ENCODE results near the gene NKAIN2.

Gene NKAIN2

DNA sequence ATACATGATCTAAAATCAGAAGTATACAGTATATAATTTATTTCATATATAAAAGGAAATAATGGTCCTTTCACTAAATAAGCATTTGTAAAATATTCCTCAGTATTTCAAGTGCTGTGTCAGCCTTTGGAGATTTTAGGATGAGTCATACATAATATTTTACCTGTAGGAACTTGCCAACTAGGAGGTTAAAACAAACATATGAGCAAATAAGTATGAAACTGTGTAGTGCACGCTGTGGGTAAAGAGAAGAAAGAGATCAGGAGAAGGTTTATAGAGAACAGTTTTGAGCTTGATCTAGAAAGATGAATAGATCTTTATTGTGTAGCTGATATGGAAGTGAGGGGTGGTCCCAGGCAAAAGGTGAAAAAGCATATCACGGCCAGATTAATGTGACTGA is 988.7 kb downstream of the NKAIN2 start:
- DNase-seq: no peak

- no peak for DNase-seq
Observed at GRCh38 chr6:124793398-124793797, 989.7 kb downstream of the NKAIN2 start.

DNA sequence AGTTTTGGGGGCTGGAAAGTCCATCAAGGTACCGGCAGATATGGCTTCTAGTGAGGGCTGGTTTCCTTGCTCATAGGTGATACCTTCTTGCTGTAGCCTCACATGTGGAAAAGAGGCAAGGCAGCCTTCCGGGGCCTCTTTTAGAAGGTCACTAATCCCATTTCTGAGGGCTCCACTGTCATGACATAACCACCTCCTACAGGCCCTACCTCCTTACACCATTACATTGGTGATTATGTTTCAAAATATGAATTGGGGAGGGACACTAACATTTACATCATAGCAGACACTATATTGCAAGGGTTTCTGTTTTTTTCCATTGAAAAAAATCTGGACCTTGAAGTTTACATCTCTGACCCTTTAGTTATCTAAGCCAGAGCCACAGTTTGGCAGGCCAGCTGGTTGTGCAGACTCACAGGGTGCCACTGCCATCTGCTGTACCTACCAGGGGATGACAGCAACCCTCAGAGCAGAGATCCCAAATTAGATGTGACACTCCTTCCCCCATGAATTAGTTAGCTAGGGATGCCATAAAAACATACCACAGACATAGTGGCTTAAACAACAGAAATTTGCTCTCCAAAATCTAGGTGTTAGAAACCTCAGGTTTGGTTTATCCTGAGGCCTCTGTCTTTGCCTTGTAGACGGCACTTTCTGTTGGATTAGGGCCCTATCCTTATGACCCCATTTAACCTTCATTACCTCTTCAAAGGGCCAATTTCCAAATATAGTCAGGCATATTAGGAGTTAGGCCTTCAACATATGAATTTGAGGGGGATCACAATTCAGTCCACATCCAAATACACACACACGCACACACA is 992.2 kb downstream of the NKAIN2 start:
- DNase-seq: peak; percentile 61

DNA sequence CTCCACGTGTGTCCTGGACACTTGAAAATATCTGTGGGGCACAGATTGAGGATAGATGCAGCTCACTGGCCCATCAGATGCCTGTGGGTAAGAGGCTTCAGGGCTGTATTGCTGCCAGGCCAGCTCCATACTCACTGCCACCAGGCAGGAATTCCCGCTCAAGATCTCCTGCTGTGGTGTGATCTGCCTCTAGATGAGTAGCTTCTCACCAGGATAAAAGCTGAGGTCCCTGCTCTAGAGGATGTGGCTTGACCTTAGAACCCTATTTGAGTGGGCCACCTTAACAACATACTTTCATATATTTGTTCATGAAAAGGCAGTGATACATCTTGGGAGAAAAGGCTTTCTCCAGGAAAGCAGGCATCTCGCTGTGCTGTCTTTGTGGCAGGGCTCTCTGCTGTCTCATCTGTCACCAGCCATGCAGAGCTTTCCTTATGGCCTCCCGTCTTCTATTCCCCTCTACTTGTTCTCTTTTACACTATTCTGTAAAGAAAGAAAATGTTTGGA is 992.9 kb downstream of the NKAIN2 start:
- DNase-seq: no peak

DNA sequence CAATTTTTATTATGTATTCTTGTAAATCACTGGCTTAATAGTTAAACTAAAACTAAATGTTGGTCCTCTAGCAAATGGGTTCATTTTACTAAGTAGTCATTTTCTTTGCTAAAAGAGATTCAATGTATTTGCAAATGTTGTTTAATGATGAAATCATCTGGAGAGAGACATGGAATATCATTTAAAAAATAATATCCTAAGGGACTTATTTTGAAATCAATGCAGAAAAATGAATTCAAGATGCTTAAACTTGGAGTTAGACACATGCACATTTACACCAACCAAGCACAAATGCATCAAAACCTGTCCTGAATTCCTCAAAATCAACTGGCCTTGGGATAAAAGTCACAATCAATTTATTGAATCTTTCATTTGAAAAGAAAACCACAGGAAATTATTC is 993.6 kb downstream of the NKAIN2 start:
- DNase-seq: no peak

DNA sequence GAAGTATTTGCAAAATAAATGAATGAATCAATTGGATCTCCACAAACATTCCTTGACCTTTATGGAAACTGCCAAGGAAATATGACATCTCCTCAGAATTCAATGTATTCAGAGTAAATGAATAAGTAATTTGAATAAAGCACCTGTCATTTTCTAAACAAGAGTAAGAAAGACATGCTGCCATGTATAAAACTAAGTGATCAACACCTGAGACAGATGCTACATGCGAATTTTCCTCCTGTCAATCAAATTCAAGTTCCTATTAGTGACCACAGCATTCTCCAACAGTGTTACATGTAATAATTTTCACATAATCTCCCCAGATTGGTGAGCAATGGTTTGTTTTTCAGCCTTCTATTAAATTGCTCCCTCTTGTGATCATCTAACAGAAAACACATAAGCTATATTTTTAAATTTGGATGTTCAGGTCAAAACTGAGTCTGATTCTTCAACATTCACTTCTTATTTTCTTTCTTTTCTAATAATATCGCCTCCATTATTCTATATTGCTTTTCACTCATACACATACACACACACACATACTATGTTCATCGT is 995.4 kb downstream of the NKAIN2 start:
- DNase-seq: peak; percentile 18

DNA sequence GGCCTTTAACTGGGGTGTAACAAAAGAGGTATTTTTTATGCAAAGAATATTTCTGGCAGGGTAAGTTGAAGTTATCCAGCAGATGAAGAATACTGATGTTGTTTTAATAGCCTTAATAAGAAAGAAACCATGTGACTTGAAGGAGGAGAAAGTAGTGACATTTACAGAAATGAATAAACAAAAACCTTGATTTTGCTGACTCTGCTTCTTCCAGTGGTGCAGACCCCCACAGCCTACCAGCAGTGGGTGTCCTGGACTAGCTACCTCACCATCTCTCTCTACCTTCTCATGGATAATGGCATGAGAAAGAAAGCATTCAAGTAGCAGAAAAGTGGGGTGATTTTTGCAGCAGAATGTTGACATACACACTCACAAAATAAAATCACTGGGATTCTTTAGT is 996.0 kb downstream of the NKAIN2 start:
- no peak for DNase-seq

- DNase-seq: no peak
Observed at GRCh38 chr6:124800222-124800621, 996.6 kb downstream of the NKAIN2 start.

DNA sequence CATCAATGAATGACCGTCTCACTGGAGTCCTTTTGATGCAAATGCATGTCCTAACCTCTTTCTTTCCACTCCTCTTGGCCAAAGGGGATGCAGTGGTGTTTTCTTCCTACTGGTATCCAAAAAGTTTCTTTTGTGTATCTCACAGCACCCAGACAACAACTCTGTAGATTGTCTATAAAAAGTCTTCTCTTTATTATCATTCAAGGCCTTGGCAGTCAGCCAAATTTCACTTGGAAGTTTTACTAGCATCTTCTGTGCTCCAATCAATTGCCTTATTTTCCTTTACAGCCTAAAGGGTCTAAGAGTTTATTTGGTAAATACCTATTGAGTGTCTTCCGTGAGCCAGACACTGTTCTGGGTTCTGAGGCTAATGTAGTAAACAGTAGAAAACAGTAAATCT is 1008.4 kb downstream of the NKAIN2 start:
- peak; percentile 13 for DNase-seq

DNA sequence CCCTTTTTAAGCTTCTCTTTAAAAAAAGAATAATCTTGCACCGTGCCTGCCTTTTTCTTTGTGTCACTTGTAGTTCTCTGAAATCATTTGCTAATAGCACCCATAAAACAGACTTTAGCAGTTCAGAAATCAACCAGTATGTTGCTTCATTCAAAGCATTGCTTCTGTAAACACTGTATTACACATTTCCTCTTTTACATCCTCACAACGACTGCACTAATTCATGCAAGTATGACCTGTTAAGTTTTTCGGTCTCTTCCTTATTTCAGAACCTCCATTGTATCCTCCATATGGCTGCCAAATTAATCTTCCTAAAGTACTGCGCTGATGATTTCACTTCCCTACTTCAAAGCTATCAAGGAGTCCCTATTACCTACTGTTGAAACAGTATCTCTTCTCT is 1015.7 kb downstream of the NKAIN2 start:
- peak; percentile 46 for DNase-seq

DNA sequence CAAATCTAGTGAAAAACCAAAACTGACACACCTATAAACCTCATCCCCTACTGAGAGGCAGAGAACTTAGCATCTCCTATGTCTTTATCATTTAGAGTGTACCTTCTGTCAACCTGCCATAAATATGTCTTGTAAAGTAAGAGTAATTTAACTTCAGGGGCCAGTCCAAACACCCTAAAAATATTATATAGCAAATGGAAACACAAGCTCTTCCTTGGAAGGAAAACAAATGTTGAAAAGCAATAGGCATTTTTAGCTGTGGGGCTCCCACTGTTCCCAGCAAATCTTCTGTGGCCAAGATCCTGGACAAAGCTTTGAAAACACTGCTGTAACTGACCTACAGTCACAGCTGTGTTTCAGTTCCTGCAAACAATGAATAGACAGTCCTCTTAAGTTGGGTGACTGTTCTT is 1018.5 kb downstream of the NKAIN2 start:
- DNase-seq: no peak

- no peak for DNase-seq
Observed at GRCh38 chr6:124822721-124823120, 1019.1 kb downstream of the NKAIN2 start.

DNA sequence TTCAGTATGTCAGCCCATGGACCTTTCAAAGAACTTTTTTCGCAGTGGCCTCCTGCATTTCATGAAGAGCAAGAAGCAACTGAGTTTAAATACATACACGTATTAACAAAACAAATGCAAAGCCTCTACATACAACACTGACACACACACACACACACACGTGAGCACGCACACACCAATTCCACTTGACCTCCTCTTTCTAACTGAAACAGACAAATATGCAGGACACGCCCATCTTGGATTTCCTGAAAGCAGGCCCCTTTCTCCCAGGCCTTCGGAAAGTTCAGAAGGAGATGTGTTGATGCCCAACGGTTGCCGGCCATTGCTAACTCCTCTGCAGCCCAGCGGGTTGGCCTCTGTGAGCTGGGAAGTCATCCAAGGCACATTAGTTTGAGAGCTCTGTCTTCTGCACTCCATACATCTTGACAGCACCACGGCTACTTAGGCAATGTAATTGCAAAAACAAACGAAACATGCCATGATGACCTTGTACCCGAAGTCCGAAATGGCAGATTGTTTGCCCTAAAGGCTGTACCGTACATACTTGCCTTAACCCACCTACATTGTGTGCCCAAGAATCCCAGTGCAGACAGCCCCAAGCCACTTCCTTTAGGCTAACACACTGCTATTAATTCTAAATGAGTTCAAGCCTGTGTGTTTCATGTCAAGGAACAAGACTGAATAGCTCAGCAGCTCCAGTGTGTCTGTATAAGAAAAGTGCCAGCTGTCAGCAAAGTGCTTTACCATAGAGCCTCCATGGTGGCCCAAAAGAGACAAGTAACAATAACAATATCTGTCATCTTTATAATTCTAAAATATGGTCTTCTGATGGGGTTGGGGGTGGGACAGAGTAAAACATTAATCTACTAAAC is 1019.8 kb downstream of the NKAIN2 start:
- no peak for DNase-seq

DNA sequence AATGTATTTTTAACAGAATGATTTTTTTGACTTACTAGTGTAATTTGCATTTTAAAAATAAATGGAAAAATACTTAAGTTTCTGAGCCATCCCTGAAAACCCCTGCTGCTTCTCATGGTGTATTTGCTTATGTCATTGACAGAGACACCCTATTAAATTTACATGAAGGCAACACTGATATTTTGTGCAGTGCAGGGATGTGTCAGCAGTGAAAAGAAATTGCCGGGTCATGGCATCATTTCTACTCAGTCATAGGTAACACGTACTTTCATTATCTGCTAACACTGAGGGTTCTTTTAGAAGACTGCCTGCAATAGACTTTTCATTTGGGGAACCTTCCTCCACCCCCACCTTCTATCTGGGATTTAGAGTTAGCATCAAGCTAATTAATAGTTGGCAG is 1021.9 kb downstream of the NKAIN2 start:
- no peak for DNase-seq

DNA sequence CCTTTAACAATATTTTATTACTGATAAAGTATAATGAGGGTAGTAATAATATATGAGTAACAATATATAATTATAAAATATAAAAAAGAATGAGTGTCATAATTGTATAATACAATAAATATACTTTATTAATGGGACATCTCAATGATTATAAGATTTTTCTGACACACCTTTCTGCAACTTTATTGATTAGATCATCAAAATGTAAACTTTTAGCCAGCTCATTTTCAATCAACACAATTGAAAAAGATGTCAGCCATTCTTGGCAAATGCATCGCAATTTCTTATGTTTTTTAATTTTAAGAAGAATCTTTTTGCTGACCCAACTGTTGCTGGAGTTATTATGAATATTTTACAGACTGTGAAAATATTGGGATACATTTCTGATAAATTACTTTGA is 1026.2 kb downstream of the NKAIN2 start:
- DNase-seq: no peak

GRCh38 chr6:124830506-124830905 is 1026.8 kb downstream of the NKAIN2 start:
- no peak for DNase-seq

- DNase-seq: peak; percentile 50
Observed at GRCh38 chr6:124854338-124854922, 1050.8 kb downstream of the NKAIN2 start.

- no peak for DNase-seq
Observed at GRCh38 chr6:124857746-124858145, 1054.1 kb downstream of the NKAIN2 start.

DNA sequence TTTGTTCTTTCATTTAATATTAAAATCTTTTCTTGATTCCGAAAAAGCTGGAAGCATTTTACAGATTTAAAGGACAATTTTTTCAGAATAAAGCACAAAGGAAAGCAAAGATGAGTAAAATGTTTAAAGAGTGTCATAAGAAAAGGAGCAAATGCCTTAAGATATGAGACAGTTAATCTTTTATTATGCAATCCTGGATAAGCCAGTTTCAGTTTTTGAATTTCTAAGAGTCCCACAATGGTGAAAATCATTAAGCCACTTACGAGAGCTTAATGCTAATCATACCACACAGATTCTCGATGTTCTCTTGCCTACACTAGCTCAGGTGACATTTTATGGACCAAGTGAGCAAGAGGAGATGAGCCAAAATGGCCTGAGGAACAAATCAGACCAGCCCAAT is 1054.9 kb downstream of the NKAIN2 start:
- no peak for DNase-seq

- no peak for DNase-seq
Observed at GRCh38 chr6:124859366-124859765, 1055.7 kb downstream of the NKAIN2 start.

- DNase-seq: no peak
Observed at GRCh38 chr6:124866040-124866439, 1062.4 kb downstream of the NKAIN2 start.

- DNase-seq: no peak
Observed at GRCh38 chr6:124867121-124867520, 1063.5 kb downstream of the NKAIN2 start.

- DNase-seq: no peak
Observed at GRCh38 chr6:124868481-124868880, 1064.8 kb downstream of the NKAIN2 start.
